Activated T-helper 1 cell treated with anti-CD3 and anti-CD28 coated beads, Interleukin-12 subunit alpha, Interleukin-12 subunit beta, Interleukin-2, Interleukin-4 antibody, amounts not matched to agents 30 ng/mL and 10 ng/mL and 1 ng/mL, durations not matched to agents 14 hours and 24 hours and 36 hours (primary cell): ENCODE results near the gene HPX. TPM values are rescaled to one million over a fixed set of nuclear protein-coding genes. Genes with fewer than 3 reads are reported as not detected.

Experiments
- DNase-seq: peaks from one replicate; pipeline ENCODE4 v3.0.0; 2021; ENCODE audit warnings: low spot score
- H3K27ac Mint-ChIP-seq: one replicate; pipeline ENCODE4 v1.8.0; 2021; ENCODE audit warnings: mild to moderate bottlenecking, mixed read lengths
- H3K27me3 Mint-ChIP-seq: one replicate; pipeline ENCODE4 v1.8.0; 2022; ENCODE audit warnings: mild to moderate bottlenecking, moderate library complexity, mixed read lengths; ENCODE audit not compliant: insufficient read depth
- H3K36me3 Mint-ChIP-seq: one replicate; pipeline ENCODE4 v1.8.0; 2021; ENCODE audit warnings: low read depth, mixed read lengths
- H3K4me1 Mint-ChIP-seq: one replicate; pipeline ENCODE4 v1.8.0; 2021; ENCODE audit warnings: low read depth, mixed read lengths
- H3K4me3 Mint-ChIP-seq: one replicate; pipeline ENCODE4 v1.8.0; 2021; ENCODE audit warnings: mild to moderate bottlenecking, moderate library complexity, mixed read lengths
- H3K9me3 Mint-ChIP-seq: one replicate; pipeline ENCODE4 v1.8.0; 2021; ENCODE audit warnings: mixed read lengths
- intact Hi-C: fragments of 100-400 bp; cut with micrococcal nuclease; formaldehyde crosslinking; loops from one replicate; pipeline ENCODE4 v1.15.1; 2024
- total RNA-seq: library from RNA; stranded (reverse); gene quantifications from 2 replicates; pipeline ENCODE4 v1.2.3, GENCODE V29; 2022

The HPX gene, protein sequence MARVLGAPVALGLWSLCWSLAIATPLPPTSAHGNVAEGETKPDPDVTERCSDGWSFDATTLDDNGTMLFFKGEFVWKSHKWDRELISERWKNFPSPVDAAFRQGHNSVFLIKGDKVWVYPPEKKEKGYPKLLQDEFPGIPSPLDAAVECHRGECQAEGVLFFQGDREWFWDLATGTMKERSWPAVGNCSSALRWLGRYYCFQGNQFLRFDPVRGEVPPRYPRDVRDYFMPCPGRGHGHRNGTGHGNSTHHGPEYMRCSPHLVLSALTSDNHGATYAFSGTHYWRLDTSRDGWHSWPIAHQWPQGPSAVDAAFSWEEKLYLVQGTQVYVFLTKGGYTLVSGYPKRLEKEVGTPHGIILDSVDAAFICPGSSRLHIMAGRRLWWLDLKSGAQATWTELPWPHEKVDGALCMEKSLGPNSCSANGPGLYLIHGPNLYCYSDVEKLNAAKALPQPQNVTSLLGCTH
- total RNA-seq, result 1.2 TPM in 1 of 2 replicates, not detected in the other

DNA sequence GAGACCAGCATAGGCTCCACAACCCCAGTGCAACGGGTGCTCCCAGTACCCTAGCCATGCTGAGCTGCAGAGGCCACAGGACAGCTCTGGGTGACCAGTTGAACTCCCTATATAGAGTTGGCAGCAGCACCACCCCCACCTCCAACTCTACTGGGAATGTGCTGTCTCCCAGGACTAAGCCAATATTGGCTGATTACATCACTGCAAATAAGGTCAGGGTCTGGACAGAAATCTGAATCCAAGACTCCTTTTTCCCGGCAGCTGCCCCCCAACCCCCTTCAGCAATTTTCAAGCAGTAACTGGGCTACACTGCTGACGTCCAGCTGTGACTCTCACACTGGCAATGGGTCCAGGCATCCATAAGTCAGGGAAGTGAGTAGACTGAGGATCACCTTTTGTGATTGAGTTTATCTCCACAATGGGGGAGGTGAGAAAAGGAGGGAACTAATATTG is at the start of gene HPX:
HPX (minus strand) TSS at position 82 of the 453 bp plus-strand sequence; CDS start at position 58, 24 bp downstream.
- no peaks in the 10 kb centered on the region for H3K9me3 Mint-ChIP-seq

DNA sequence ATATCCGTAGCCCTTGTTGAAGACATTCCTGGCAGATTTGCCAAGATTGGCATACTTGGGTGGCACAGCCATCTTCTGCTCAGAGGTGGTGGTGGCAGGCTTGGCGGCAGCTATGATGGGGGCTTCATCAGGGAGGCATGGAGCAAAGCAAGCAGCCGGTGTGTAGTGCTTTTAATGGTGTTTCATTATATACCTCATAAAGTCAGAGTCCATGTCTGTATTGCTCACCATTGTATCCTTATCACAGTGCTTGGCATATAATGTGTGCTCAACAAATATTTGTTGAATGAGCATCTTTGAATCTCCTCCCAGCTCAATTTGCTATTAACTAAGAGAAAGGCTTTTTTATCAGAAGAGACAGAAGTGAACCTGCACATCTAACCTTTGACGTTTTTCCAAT is 48.5 kb upstream of the HPX start:
- intact Hi-C loops, result no loop called here
- Mint-ChIP-seq H3K4me1 (no peaks in the 10 kb centered on the region), H3K36me3 (peaks cover 21% of the 10 kb centered on the region), H3K27me3 (no peaks in the 10 kb centered on the region), H3K27ac (no peak overlapping the region), H3K4me3 (no peak overlapping the region), H3K9me3 (no peaks in the 10 kb centered on the region)
- no peak for DNase-seq

More for the DNA sequence above, at the start of gene HPX:
- no peak within 1 kb of the TSS for H3K27ac Mint-ChIP-seq
- DNase-seq, result no peak
- no peak within 1 kb of the TSS for H3K4me3 Mint-ChIP-seq
- no peaks in the 10 kb centered on the region for H3K36me3 Mint-ChIP-seq
- H3K27me3 Mint-ChIP-seq, result peaks cover 6% of the 10 kb centered on the region
- intact Hi-C loops, result no loop called here
- peaks cover 2% of the 10 kb centered on the region for H3K4me1 Mint-ChIP-seq

DNA sequence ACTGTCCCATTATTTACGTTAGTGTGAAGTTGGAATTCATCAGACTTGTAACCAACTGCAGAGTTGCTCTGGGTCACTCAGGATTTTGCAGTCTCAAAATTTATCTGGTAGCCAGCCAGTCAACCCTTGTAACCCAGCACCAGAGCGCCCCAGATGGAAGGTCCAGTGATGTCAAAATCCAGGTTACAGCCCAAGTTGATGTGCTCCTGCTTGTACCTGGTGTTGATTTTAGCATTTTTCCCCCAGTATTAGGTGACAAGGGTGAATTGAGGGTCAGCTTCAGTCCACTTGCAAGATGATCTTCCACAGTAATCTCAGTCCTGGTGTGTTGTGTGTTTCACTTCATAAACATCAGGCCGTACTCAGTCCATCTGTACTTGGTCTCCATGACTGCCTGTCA is 48.0 kb upstream of the HPX start:
- no peak for DNase-seq
- Mint-ChIP-seq H3K27me3 (no peaks in the 10 kb centered on the region), H3K9me3 (no peaks in the 10 kb centered on the region), H3K4me3 (no peak overlapping the region), H3K27ac (no peak overlapping the region), H3K4me1 (no peaks in the 10 kb centered on the region), H3K36me3 (peaks cover 19% of the 10 kb centered on the region)
- intact Hi-C loops, result no loop called here

DNA sequence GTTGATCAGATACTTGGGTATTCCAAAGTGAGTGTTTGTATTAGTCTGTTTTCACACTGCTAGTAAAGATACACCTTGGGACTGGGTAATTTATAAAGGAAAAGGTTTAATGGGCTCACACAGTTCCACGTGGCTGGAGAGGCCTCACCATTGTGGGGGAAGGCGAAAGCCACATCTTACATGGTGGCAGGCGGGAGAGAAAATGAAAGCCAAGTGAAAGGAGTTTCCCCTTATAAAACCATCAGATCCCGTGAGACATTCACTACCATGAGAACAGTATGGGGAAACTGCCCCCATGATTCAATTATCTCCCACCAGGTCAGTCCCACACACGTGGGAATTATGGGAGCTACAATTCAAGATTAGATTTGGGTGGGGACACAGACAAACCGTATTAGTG is 47.6 kb upstream of the HPX start:
- intact Hi-C loops, result no loop called here
- Mint-ChIP-seq H3K36me3 (peaks cover 22% of the 10 kb centered on the region), H3K27me3 (no peaks in the 10 kb centered on the region), H3K9me3 (no peaks in the 10 kb centered on the region), H3K4me3 (no peak overlapping the region), H3K27ac (no peak overlapping the region), H3K4me1 (peaks cover 3% of the 10 kb centered on the region)
- DNase-seq, result no peak

DNA sequence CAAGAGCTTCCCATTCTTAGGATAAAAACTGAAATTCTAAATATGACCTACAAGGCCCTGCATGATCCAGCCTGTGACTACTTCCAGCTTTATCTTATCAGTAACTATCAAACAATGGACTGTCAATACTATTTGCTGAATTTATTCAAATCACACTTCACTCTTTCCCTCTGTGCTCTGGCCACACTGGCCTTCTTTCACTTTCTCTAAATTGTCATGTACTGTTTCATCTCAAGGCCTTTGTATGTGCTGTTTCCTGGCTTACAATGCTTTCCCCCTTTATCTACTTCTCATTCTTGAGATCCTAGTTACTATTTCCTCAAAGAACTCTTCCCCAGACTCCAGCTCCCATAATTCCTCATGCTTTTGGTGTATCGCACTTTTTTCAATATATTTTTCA is 46.2 kb upstream of the HPX start:
- H3K27me3 Mint-ChIP-seq, result no peaks in the 10 kb centered on the region
- peaks cover 14% of the 10 kb centered on the region for H3K4me1 Mint-ChIP-seq
- H3K9me3 Mint-ChIP-seq, result no peaks in the 10 kb centered on the region
- H3K36me3 Mint-ChIP-seq, result peaks cover 30% of the 10 kb centered on the region
- no peak for DNase-seq
- no peak overlapping the region for H3K4me3 Mint-ChIP-seq
- intact Hi-C loops, result no loop called here
- no peak overlapping the region for H3K27ac Mint-ChIP-seq

DNA sequence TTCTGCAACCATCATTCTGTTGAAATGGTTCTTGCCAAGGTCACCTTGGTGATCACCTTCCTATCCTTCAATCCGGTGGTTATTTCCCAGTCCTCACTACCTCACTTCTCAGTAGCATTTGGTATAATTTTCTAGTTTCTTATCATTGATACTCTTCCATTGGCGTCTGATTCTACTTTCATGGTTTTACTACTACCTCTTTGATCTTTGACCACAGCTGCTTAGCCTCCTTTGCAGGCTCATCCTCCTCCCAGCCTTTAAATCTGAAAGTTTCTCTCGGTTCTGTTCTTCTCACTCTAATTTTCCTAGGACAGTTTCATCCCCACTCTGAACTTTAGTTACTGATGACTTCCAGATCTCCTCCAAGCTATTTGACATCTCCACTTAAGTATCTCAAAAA is 45.5 kb upstream of the HPX start:
- H3K27ac Mint-ChIP-seq, result no peak overlapping the region
- peaks cover 14% of the 10 kb centered on the region for H3K4me1 Mint-ChIP-seq
- DNase-seq, result no peak
- H3K4me3 Mint-ChIP-seq, result no peak overlapping the region
- peaks cover 27% of the 10 kb centered on the region for H3K36me3 Mint-ChIP-seq
- no peaks in the 10 kb centered on the region for H3K27me3 Mint-ChIP-seq
- intact Hi-C loops, result no loop called here
- no peaks in the 10 kb centered on the region for H3K9me3 Mint-ChIP-seq

DNA sequence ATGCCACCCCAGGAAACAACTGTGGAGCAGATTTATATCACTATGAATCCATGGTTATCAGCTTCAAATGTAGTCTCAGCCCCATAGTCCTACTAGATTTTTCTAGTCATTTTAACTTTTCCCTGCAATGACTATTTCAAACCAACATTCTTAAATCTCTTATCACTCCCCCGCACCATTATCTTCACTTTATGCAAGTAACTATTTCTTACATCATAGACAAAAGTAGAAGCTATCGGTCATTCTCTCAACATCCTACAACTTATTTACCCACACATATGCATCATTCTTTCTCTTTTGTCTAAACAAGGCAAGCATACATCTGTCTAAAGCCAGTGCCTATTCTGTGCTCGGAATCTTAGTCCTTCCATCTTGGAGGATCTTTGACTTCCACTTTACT is 44.9 kb upstream of the HPX start:
- H3K4me3 Mint-ChIP-seq, result no peak overlapping the region
- H3K36me3 Mint-ChIP-seq, result peaks cover 27% of the 10 kb centered on the region
- no peaks in the 10 kb centered on the region for H3K9me3 Mint-ChIP-seq
- H3K27me3 Mint-ChIP-seq, result no peaks in the 10 kb centered on the region
- DNase-seq, result no peak
- intact Hi-C loops, result no loop called here
- no peak overlapping the region for H3K27ac Mint-ChIP-seq
- peaks cover 20% of the 10 kb centered on the region for H3K4me1 Mint-ChIP-seq

DNA sequence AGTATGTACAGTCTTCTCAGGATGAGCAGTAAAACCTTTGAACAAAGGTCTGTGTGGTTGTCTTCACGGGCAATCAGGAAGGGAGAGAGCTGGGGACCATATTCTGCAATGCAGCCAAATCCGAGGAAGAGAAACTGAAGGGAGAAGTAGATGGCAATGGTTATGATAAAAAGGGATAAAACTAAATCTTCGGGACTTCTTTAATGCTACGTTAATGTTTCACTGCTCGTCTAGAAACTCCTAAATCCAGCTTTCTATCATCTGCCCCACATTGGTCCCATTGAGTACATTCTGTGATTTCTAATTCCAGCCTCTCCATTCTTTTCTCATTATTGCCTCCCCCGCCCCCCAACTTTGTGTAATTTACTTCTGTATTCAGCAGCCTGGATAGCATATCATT is 42.2 kb upstream of the HPX start:
- Mint-ChIP-seq H3K4me3 (peak overlapping the region; percentile 94), H3K27me3 (no peaks in the 10 kb centered on the region), H3K36me3 (peaks cover 26% of the 10 kb centered on the region), H3K9me3 (no peaks in the 10 kb centered on the region), H3K27ac (peak overlapping the region; percentile 70), H3K4me1 (peaks cover 40% of the 10 kb centered on the region)
- intact Hi-C loops, result loop anchor here (5.0 kb wide), 2 partner anchors 161 to 796 kb away; partner anchors contain the start of genes CAVIN3, TRIM22 and TRIM5
- DNase-seq, result no peak

DNA sequence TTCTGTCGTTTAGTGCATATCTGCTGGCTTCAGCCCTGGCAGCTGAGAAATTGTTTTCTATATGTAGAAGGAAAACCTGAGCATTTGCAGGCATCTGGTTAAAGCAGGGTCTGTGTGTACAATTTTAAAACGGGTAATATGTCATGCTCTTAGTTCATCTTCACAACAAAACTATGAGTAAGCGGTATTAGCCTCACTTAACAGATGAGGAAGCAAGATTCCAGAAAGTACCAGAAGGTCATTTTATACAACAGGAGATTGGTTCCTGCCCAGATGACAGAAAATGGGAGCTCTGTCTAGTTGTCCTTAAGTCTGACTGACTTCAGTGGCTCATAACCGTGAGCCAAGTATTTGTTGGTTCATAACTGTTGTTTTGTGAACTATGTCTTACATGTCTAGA is 41.7 kb upstream of the HPX start:
- intact Hi-C loops, result loop anchor here (5.0 kb wide), 2 partner anchors 160 to 795 kb away; partner anchors contain the start of genes CAVIN3, TRIM22 and TRIM5
- no peak for DNase-seq
- H3K9me3 Mint-ChIP-seq, result no peaks in the 10 kb centered on the region
- H3K36me3 Mint-ChIP-seq, result peaks cover 30% of the 10 kb centered on the region
- peak overlapping the region; percentile 94 for H3K4me3 Mint-ChIP-seq
- H3K27ac Mint-ChIP-seq, result peak overlapping the region; percentile 70
- peaks cover 40% of the 10 kb centered on the region for H3K4me1 Mint-ChIP-seq
- H3K27me3 Mint-ChIP-seq, result no peaks in the 10 kb centered on the region

DNA sequence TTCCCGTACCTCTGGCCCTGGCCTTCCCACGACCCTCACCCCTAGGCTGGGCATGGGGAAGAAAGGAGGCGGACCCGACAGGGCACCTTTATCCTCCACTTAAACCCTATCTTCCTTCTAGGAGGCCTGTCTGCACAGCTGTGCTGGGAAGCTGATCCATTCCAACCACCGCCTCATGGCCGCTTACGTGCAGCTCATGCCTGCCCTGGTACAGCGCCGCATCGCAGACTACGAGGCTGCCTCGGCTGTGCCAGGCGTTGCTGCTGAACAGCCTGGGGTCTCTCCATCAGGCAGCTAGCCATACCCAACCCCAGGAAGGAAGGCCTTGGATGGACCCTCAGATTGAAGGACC is 41.1 kb upstream of the HPX start:
- Mint-ChIP-seq H3K4me1 (peaks cover 40% of the 10 kb centered on the region), H3K36me3 (peaks cover 35% of the 10 kb centered on the region), H3K4me3 (peak overlapping the region; percentile 94), H3K27ac (peak overlapping the region; percentile 94), H3K9me3 (no peaks in the 10 kb centered on the region), H3K27me3 (no peaks in the 10 kb centered on the region)
- intact Hi-C loops, result loop anchor here (1.0 to 5.0 kb wide), 12 partner anchors 43 to 795 kb away; partner anchors contain the start of genes APBB1, CAVIN3, FHIP1B and ILK
- no peak for DNase-seq

DNA sequence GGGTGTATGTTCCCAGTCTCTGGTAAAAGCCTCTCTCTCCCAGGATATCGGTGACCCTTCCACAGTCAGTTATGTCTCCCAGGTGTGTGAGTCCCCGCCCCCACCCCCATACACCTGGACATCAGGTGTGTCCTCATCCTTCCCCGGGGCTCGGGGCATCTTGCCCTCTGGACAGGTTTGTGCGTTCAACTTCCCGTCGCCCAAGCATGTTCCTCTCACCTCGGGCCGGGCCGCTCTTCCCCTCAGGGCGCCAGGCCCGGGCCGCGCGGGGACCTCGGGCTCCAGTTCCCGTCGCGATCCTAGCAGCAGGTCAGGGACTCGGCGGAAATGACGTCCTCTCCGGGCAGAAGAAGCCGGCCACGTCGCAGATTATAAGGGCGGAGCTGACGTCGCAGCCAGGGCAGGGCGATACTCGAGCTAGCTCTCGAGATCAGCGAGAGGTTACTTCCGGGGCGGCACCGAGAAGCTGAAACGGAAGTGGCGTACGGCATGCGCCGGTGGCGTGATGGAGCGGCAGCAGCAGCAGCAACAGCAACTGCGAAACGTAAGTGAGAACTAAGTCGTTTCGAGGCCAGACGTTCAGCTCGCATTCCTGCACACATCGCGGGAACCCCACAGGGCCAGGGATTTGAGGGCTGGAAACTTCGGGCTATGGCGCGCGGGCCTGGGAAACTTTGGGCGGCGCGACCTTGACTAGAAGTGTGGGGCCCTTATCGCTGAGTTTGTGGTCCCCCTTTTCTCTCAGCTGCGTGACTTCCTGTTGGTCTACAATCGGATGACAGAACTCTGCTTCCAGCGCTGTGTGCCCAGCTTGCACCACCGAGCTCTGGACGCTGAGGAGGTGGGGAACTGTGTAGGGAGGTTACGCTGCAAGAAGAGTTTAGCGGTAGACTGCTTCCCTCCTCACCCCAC is 40.5 kb upstream of the HPX start, which contains the start of the genes ARFIP2 and TIMM10B:
ARFIP2 (minus strand) TSS at position 320 of the 912 bp plus-strand sequence. CDS start 910 bp downstream, outside the sequence.
TIMM10B (plus strand) TSS at position 490 of the 912 bp plus-strand sequence; CDS start at position 506, 16 bp downstream.
- no peaks in the 10 kb centered on the region for H3K9me3 Mint-ChIP-seq
- peak within 1 kb of the TSS; percentile 94 for H3K27ac Mint-ChIP-seq
- H3K27me3 Mint-ChIP-seq, result no peaks in the 10 kb centered on the region
- H3K4me1 Mint-ChIP-seq, result peaks cover 40% of the 10 kb centered on the region
- peak; percentile 97 for DNase-seq
- peaks cover 37% of the 10 kb centered on the region for H3K36me3 Mint-ChIP-seq
- peak within 1 kb of the TSS; percentile 94 for H3K4me3 Mint-ChIP-seq
- intact Hi-C loops, result loop anchor here (1.0 to 5.0 kb wide), 12 partner anchors 42 to 794 kb away; partner anchors contain the start of genes APBB1, CAVIN3, FHIP1B and ILK

DNA sequence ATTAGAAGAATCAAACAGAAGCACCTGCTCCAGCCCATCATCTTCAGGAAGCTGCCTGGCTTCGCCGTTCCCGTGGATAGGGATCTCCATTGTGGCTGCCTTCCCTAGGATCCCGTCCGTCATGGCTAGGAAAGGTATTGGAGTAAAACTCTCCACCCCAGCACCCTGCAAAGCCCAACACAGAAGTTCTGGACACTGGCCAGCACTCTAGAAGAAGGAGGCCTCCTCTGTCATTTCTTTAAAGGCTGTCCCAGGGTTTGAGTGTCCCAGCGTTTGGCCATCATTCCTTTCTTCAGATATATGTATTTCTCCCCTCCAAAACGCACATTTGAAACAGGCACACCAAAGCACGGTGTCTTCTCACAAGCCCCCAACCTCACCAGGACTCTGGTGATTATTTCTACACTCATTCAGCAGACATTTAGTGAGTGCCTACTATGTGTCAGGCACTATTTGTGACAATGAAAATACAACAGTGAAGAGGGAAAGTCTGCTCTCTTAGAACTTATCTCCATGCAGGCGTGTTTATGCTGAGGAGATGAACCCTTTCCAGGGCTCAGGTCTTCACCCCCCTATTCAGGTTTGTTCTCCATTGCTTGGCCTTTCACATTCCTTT is 39.6 kb upstream of the HPX start:
- no peaks in the 10 kb centered on the region for H3K27me3 Mint-ChIP-seq
- intact Hi-C loops, result loop anchor here (2.0 to 5.0 kb wide), 4 partner anchors 42 to 793 kb away; partner anchors contain the start of genes CAVIN3, TRIM22 and TRIM5
- no peaks in the 10 kb centered on the region for H3K9me3 Mint-ChIP-seq
- H3K4me3 Mint-ChIP-seq, result peak overlapping the region; percentile 94
- H3K36me3 Mint-ChIP-seq, result peaks cover 37% of the 10 kb centered on the region
- H3K27ac Mint-ChIP-seq, result peak overlapping the region; percentile 94
- no peak for DNase-seq
- H3K4me1 Mint-ChIP-seq, result peaks cover 40% of the 10 kb centered on the region
